Neural cell (in vitro differentiated cells): Measurements from ENCODE around the gene UBALD1. TPM values are rescaled to one million over a fixed set of nuclear protein-coding genes. Genes with fewer than 3 reads are reported as not detected.

Experiments
- H2AFZ ChIP-seq: fragments of 200-600, 300-800 bp; sonication (generic), shearing (Covaris generic); 2 replicates; pipeline ENCODE4 v1.6.0; 2014; ENCODE audit warnings: low read depth, mild to moderate bottlenecking, antibody characterized with exemption, low read length, moderate library complexity
- H3F3A ChIP-seq: fragments of 200-600 bp; shearing (Covaris generic); 2 replicates; pipeline ENCODE4 v1.6.1; 2016; ENCODE audit warnings: mild to moderate bottlenecking, moderate library complexity, mixed read lengths, antibody characterized with exemption, low read length; ENCODE audit not compliant: insufficient read depth, poor library complexity, severe bottlenecking
- H3K27ac ChIP-seq: fragments of 200-600, 300-800 bp; sonication (generic), shearing (Covaris generic); 2 replicates; pipeline ENCODE4 v1.5.1; 2014; ENCODE audit warnings: mild to moderate bottlenecking, low read length, moderate library complexity
- H3K27me3 ChIP-seq: fragments of 300-800, 200-600 bp; sonication (generic), shearing (Covaris generic); 2 replicates; pipeline ENCODE4 v1.6.0; 2014; ENCODE audit warnings: mild to moderate bottlenecking, low read depth, low read length, moderate library complexity; ENCODE audit not compliant: insufficient read depth
- H3K36me3 ChIP-seq: fragments of 300-800, 200-600 bp; sonication (generic), shearing (Covaris generic); 2 replicates; pipeline ENCODE4 v1.5.1; 2014; ENCODE audit warnings: mild to moderate bottlenecking, antibody characterized with exemption, low read length, moderate library complexity; ENCODE audit not compliant: insufficient read depth
- H3K4me2 ChIP-seq: fragments of 300-800, 200-600 bp; sonication (generic), shearing (Covaris generic); 2 replicates; pipeline ENCODE4 v1.6.0; 2014; ENCODE audit warnings: mild to moderate bottlenecking, low read length
- H3K4me3 ChIP-seq: fragments of 300-800, 200-600 bp; sonication (generic), shearing (Covaris generic); 2 replicates; pipeline ENCODE4 v1.5.1; 2014; ENCODE audit warnings: mild to moderate bottlenecking, low read length, moderate library complexity
- H3K79me2 ChIP-seq: fragments of 200-600 bp; shearing (Covaris generic); replicated peaks from 2 replicates; pipeline ENCODE4 v1.6.0; 2014; ENCODE audit warnings: mild to moderate bottlenecking, low read length, moderate library complexity; ENCODE audit not compliant: insufficient read depth
- H3K9ac ChIP-seq: fragments of 300-800, 200-600 bp; sonication (generic), shearing (Covaris generic); 2 replicates; pipeline ENCODE4 v1.6.1; 2016; ENCODE audit warnings: mild to moderate bottlenecking, low read length, mixed read lengths
- H3K9me2 ChIP-seq: fragments of 200-600 bp; shearing (Covaris generic); 2 replicates; pipeline ENCODE4 v1.6.1; 2016; ENCODE audit warnings: mild to moderate bottlenecking, low read length, mixed read lengths; ENCODE audit not compliant: insufficient read depth
- H3K9me3 ChIP-seq: fragments of 200-600, 300-800 bp; sonication (generic), shearing (Covaris generic); 2 replicates; pipeline ENCODE4 v1.6.1; 2016; ENCODE audit warnings: mild to moderate bottlenecking, mixed run types, low read length, moderate library complexity, mixed read lengths
- H4K20me1 ChIP-seq: fragments of 200-600 bp; shearing (Covaris generic); 2 replicates; pipeline ENCODE4 v1.6.1; 2016; ENCODE audit warnings: mild to moderate bottlenecking, mixed run types; ENCODE audit not compliant: insufficient read depth
- CTCF ChIP-seq: fragments of 450-650 bp; IDR thresholded peaks from 2 replicates; pipeline ENCODE4 v1.5.1; 2014; ENCODE audit warnings: antibody characterized with exemption, mild to moderate bottlenecking, moderate library complexity; ENCODE audit not compliant: poor library complexity, severe bottlenecking
- EP300 ChIP-seq: fragments of 450-650 bp; conservative IDR thresholded peaks from 2 replicates; pipeline ENCODE4 v1.6.1; 2014; ENCODE audit warnings: antibody characterized with exemption, mild to moderate bottlenecking, moderate library complexity; ENCODE audit not compliant: poor library complexity, severe bottlenecking
- EZH2 ChIP-seq: fragments of 200-600, 300-800 bp; shearing (Covaris generic), sonication (generic); IDR thresholded peaks from 2 replicates; pipeline ENCODE4 v1.6.1; 2014; ENCODE audit warnings: antibody characterized with exemption, low read length, borderline replicate concordance, mild to moderate bottlenecking; ENCODE audit not compliant: insufficient read depth, poor library complexity, severe bottlenecking
- MXI1 ChIP-seq: fragments of 450-650 bp; conservative IDR thresholded peaks from 2 replicates; pipeline ENCODE4 v1.6.1; 2014; ENCODE audit warnings: antibody characterized with exemption, mild to moderate bottlenecking; ENCODE audit not compliant: poor library complexity, severe bottlenecking
- POLR2AphosphoS5 ChIP-seq: IDR thresholded peaks from 2 replicates; pipeline ENCODE4 v1.6.1; 2012
- RAD21 ChIP-seq: fragments of 450-650 bp; conservative IDR thresholded peaks from 2 replicates; pipeline ENCODE4 v1.6.1; 2014; ENCODE audit warnings: antibody characterized with exemption, mild to moderate bottlenecking, moderate library complexity
- REST ChIP-seq: IDR thresholded peaks from 2 replicates; pipeline ENCODE4 v1.6.1; 2012; ENCODE audit warnings: borderline replicate concordance
- SMC3 ChIP-seq: fragments of 450-650 bp; conservative IDR thresholded peaks from 2 replicates; pipeline ENCODE4 v1.6.1; 2014; ENCODE audit warnings: antibody characterized with exemption, mild to moderate bottlenecking, moderate library complexity; ENCODE audit not compliant: poor library complexity
- TAF1 ChIP-seq: IDR thresholded peaks from 2 replicates; pipeline ENCODE4 v1.6.1; 2012; ENCODE audit warnings: low read depth
- polyA plus RNA-seq: library from polyadenylated mRNA; depleted of rRNA; stranded (reverse); fragments of >200 nt; gene quantifications from 2 replicates; pipeline ENCODE4 v1.2.3, GENCODE V29; 2014

Gene UBALD1
- polyA plus RNA-seq, 1 donor from 2014 or later = 3.3 TPM

- Histone ChIP-seq H3K4me3 (no peak overlapping the region), H3K9me3 (no peaks in the 10 kb centered on the region), H3K27me3 (no peaks in the 10 kb centered on the region), H3K79me2 (no peaks in the 10 kb centered on the region), H3K9ac (no peak overlapping the region), H3F3A (no peaks in the 10 kb centered on the region), H3K9me2 (no peaks in the 10 kb centered on the region), H3K27ac (no peak overlapping the region), H3K4me2 (no peak overlapping the region), H4K20me1 (no peaks in the 10 kb centered on the region), H2AFZ (no peak overlapping the region), H3K36me3 (no peaks in the 10 kb centered on the region)
- no peak for TF ChIP-seq SMC3
- TF ChIP-seq CTCF = no peak
- no peak for TF ChIP-seq TAF1
- no peak for TF ChIP-seq REST
- TF ChIP-seq MXI1 = no peak
- TF ChIP-seq EZH2 = no peak
- TF ChIP-seq POLR2AphosphoS5 = no peak
- TF ChIP-seq RAD21 = no peak
- TF ChIP-seq EP300 = no peak
Measured at GRCh38 chr16:4594433-4595410, 20.0 kb downstream of the UBALD1 start.

- Histone ChIP-seq H2AFZ (no peak overlapping the region), H3F3A (no peaks in the 10 kb centered on the region), H3K79me2 (no peaks in the 10 kb centered on the region), H3K9ac (no peak overlapping the region), H3K27me3 (no peaks in the 10 kb centered on the region), H3K27ac (no peak overlapping the region), H3K9me2 (no peaks in the 10 kb centered on the region), H3K9me3 (no peaks in the 10 kb centered on the region), H4K20me1 (no peaks in the 10 kb centered on the region), H3K4me2 (no peak overlapping the region), H3K4me3 (no peak overlapping the region), H3K36me3 (no peaks in the 10 kb centered on the region)
- TF ChIP-seq RAD21 (no peak), REST (no peak), EP300 (no peak), POLR2AphosphoS5 (no peak), TAF1 (no peak), CTCF (no peak)
Measured at GRCh38 chr16:4593086-4593485, 21.6 kb downstream of the UBALD1 start.
